AG10803 (cell line): ENCODE measurements around the gene PPARGC1A.

Experiments used
- DNase-seq: peaks from one replicate; pipeline ENCODE4 v3.0.0; 2010; ENCODE audit warnings: low read depth
- H3K4me3 ChIP-seq: 2 replicates; pipeline ENCODE4 v1.5.1; 2011; ENCODE audit warnings: mild to moderate bottlenecking, low read length, control low read depth
- CTCF ChIP-seq: conservative IDR thresholded peaks from 2 replicates; pipeline ENCODE4 v1.5.1; 2011; ENCODE audit warnings: mild to moderate bottlenecking, low read length, control low read depth, inconsistent platforms

PPARGC1A gene

GRCh38 chr4:23769406-23769805 is 120.4 kb downstream of the PPARGC1A start:
- no peak for TF ChIP-seq CTCF
- no peak for DNase-seq
- no peak overlapping the region for H3K4me3 ChIP-seq

GRCh38 chr4:23768541-23768940 is 121.3 kb downstream of the PPARGC1A start:
- DNase-seq: no peak
- no peak overlapping the region for H3K4me3 ChIP-seq
- no peak for TF ChIP-seq CTCF

- no peak overlapping the region for H3K4me3 ChIP-seq
- no peak for DNase-seq
- TF ChIP-seq CTCF: no peak
Observed at GRCh38 chr4:23766344-23766743, 123.5 kb downstream of the PPARGC1A start.

GRCh38 chr4:23763559-23763958 is 126.3 kb downstream of the PPARGC1A start:
- no peak for DNase-seq
- no peak overlapping the region for H3K4me3 ChIP-seq
- TF ChIP-seq CTCF: no peak

- H3K4me3 ChIP-seq: no peak overlapping the region
- TF ChIP-seq CTCF: no peak
- no peak for DNase-seq
Observed at GRCh38 chr4:23762551-23762950, 127.3 kb downstream of the PPARGC1A start.

- no peak for DNase-seq
- H3K4me3 ChIP-seq: no peak overlapping the region
- TF ChIP-seq CTCF: no peak
Observed at GRCh38 chr4:23759066-23759465, 130.8 kb downstream of the PPARGC1A start.

GRCh38 chr4:23754688-23755087 is 135.2 kb downstream of the PPARGC1A start:
- H3K4me3 ChIP-seq: no peak overlapping the region
- no peak for DNase-seq
- no peak for TF ChIP-seq CTCF
